ENCODE measurements around the gene PROKR1.

Gene PROKR1

DNA sequence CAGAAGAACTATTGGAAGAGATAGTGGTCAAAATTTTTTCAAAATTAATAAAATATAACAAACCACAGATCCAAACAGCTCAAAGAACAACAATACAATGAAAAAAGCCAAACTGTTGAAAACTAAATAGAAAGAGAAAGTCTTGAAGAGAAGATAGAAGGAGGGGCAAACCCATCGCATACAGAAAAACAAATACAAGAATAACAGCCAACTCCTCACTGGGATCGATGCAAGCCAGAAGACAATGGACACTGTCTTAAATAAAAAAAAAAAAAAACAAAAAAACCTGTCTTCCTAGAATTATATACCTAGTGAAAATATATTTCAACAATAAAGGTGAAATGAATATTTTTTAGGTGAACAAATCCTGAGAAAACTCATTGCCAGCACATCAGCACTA is 57.2 kb downstream of the PROKR1 start:
- DNase-seq, result peak; percentile 1

DNA sequence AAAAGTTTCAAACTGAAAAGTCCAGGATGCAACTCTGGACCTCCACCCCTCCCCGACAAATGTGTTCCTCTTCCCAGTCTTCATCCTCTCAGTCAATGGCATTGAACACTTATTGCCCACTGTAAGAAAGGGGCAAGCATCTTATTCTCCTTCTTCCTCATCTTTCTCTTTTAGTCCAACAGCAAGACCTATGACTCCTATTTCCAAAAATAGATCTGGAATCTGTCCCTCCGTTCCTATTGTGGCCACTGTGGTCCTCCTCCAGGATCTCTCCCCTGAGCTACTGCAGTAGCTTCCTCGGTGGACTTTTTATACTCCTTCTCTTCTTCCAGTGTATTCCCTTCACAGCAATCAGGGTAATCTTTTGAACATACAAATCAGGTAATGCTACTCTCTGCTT is 63.3 kb downstream of the PROKR1 start:
- DNase-seq, result no peak
